K562 (cell line): Measurements from ENCODE around the gene IRF1. TPM values are rescaled to one million over a fixed set of nuclear protein-coding genes. Genes with fewer than 3 reads are reported as not detected.
A peak's percentile ranks its signal among the peaks of the same experiment; 100 is the strongest.

Experiments
- COPS2 ChIP-seq: fragments of 450-650 bp; conservative IDR thresholded peaks from 2 replicates; pipeline ENCODE4 v1.6.1; 2016; ENCODE audit warnings: mild to moderate bottlenecking, moderate library complexity
- DMBX1 ChIP-seq: fragments of 250-450 bp; sonication (Bioruptor Pico); IDR thresholded peaks from 2 replicates; pipeline ENCODE4 v1.8.0; 2022; ENCODE audit warnings: inconsistent platforms, mild to moderate bottlenecking, moderate library complexity, borderline replicate concordance
- E2F1 ChIP-seq: sonication (generic); formaldehyde crosslinking; IDR thresholded peaks from 2 replicates; pipeline ENCODE4 v1.8.1; 2023; ENCODE audit warnings: mild to moderate bottlenecking, missing genetic modification reagents, moderate library complexity
- ETV5 ChIP-seq: sonication (generic); formaldehyde crosslinking; IDR thresholded peaks from 2 replicates; pipeline ENCODE4 v1.4.0; 2020; ENCODE audit warnings: low read depth, mild to moderate bottlenecking, missing genetic modification reagents
- FOXO4 ChIP-seq: fragments of 450-650 bp; formaldehyde crosslinking; IDR thresholded peaks from 2 replicates; pipeline ENCODE4 v1.4.0; 2020; ENCODE audit warnings: mild to moderate bottlenecking, moderate library complexity
- GTF3C2 ChIP-seq: IDR thresholded peaks from 3 replicates; pipeline ENCODE4 v1.6.1; 2011; ENCODE audit warnings: borderline replicate concordance, mild to moderate bottlenecking, moderate library complexity; ENCODE audit not compliant: insufficient read length; ENCODE audit errors: extremely low read depth
- HINFP ChIP-seq: fragments of 450-650 bp; conservative IDR thresholded peaks from 2 replicates; pipeline ENCODE4 v1.6.1; 2016; ENCODE audit warnings: missing genetic modification characterization, low read depth, mild to moderate bottlenecking, control low read depth, missing compliant biosample characterization
- LCOR ChIP-seq: sonication (generic); formaldehyde crosslinking; IDR thresholded peaks from 2 replicates; pipeline ENCODE4 v1.8.0; 2022; ENCODE audit warnings: mild to moderate bottlenecking, missing genetic modification reagents
- OTX1 ChIP-seq: fragments of 450-650 bp; formaldehyde crosslinking; IDR thresholded peaks from 2 replicates; pipeline ENCODE4 v1.4.0; 2022; ENCODE audit warnings: mild to moderate bottlenecking
- PHB ChIP-seq: fragments of 250-450 bp; sonication (Bioruptor Pico); IDR thresholded peaks from 2 replicates; pipeline ENCODE4 v1.5.0; 2021
- SIX5 ChIP-seq, 2 experiments: IDR thresholded peaks; 2 replicates each; pipeline ENCODE4 v1.6.1; 2011; ENCODE audit warnings: low read length in 2 of 2, borderline replicate concordance in 1 of 2, low read depth in 1 of 2, mild to moderate bottlenecking in 1 of 2, moderate library complexity in 1 of 2; ENCODE audit not compliant: insufficient read depth in 1 of 2
- SREBF2 ChIP-seq: sonication (generic); formaldehyde crosslinking; IDR thresholded peaks from 2 replicates; pipeline ENCODE4 v1.4.0; 2020; ENCODE audit warnings: mild to moderate bottlenecking, missing genetic modification reagents
- STAT5A ChIP-seq: IDR thresholded peaks from 2 replicates; pipeline ENCODE4 v1.6.1; 2012; ENCODE audit warnings: low read length, inconsistent platforms, borderline replicate concordance
- TBL1XR1 ChIP-seq, 2 experiments: IDR thresholded peaks; 2 replicates each; pipeline ENCODE4 v1.6.1; 2012; ENCODE audit warnings: improper control_type of control experiment in 2 of 2, low read length in 2 of 2, mild to moderate bottlenecking in 1 of 2
- ZBTB17 ChIP-seq: fragments of 450-650 bp; formaldehyde crosslinking; IDR thresholded peaks from 2 replicates; pipeline ENCODE4 v1.4.0; 2020; ENCODE audit warnings: mild to moderate bottlenecking
- ZNF197 ChIP-seq: fragments of 200-800 bp; sonication (Bioruptor generic); IDR thresholded peaks from 2 replicates; pipeline ENCODE4 v1.6.1; 2016; ENCODE audit warnings: low read depth, missing genetic modification characterization, missing compliant biosample characterization
- ZNF431 ChIP-seq: sonication (generic); formaldehyde crosslinking; IDR thresholded peaks from 2 replicates; pipeline ENCODE4 v1.8.0; 2022; ENCODE audit warnings: mild to moderate bottlenecking, missing genetic modification reagents
- ZNF449 ChIP-seq: fragments of 250-450 bp; sonication (Bioruptor Pico); IDR thresholded peaks from 2 replicates; pipeline ENCODE4 v1.8.0; 2022; ENCODE audit warnings: moderate library complexity, mild to moderate bottlenecking, inconsistent platforms
- polyA plus RNA-seq, 8 experiments: library from polyadenylated mRNA; depleted of rRNA in 4 of 8; stranded (reverse) in 5 of 8; unstranded in 3 of 8; fragments of >200 nt; fragmentation: Nextera tagmentation in 2 of 8; fragmentation: Illumina TruSeq in 1 of 8; extraction: Ambion mirVana in 2 of 8; extraction: Trizol in 1 of 8; gene quantifications; 2 replicates each; pipeline versions ENCODE4 v1.2.1 to v1.2.3, GENCODE V29; 2011 to 2014; ENCODE audit warnings: inconsistent platforms in 1 of 8, missing spikeins in 1 of 8
- total RNA-seq, 7 experiments: library from RNA; depleted of rRNA in 6 of 7; stranded (reverse); fragments of >200 nt in 6 of 7; fragmentation: Illumina TruSeq in 2 of 7; extraction: Trizol in 2 of 7; gene quantifications; 2 replicates each; pipeline versions ENCODE4 v1.2.1 to v1.2.3, GENCODE V29; 2011 to 2021; ENCODE audit warnings: low replicate concordance in 1 of 7

IRF1 gene
- total and polyA plus RNA-seq, 9 of the 15 experiments (the other 6 are each of a cell fraction or from before 2014, with no cell fraction given): 1.1 to 12.3 (median 5.9) TPM

GRCh38 chr5:132459983-132460838, 30.4 kb downstream of the IRF1 start (continued):
- TF ChIP-seq HINFP (tag) (no peak), ZBTB17 (CRISPR knock-in tag) (peak; percentile 14; the same call in 1 of the 2 replicates), ETV5 (no peak), STAT5A (no peak), FOXO4 (CRISPR knock-in tag) (no peak), COPS2 (no peak), TBL1XR1 (IDR thresholded peaks at IDR 0.05; ENCODE audit: low read length in 2 of 2) (no peak), SREBF2 (CRISPR knock-in tag) (no peak), DMBX1 (CRISPR knock-in tag) (peak; percentile 32; the same call in 1 of the 2 replicates), LCOR (CRISPR knock-in tag) (peak; percentile 67; the same call in 1 of the 2 replicates), ZNF449 (CRISPR knock-in tag) (no peak), PHB (CRISPR knock-in tag) (no peak), E2F1 (no peak), SIX5 (IDR thresholded peaks at IDR 0.05; ENCODE audit: borderline replicate concordance in 1 of 2, insufficient read depth in 1 of 2, low read depth in 1 of 2, low read length in 2 of 2) (no peak), OTX1 (CRISPR knock-in tag) (no peak), GTF3C2 (no peak), ZNF197 (CRISPR knock-in tag) (0 out of 2 replicates have a peak, but pooled peaks have one; percentile 9), ZNF431 (CRISPR knock-in tag) (no peak)
